Measurements from ENCODE around the gene IL25.

DNA sequence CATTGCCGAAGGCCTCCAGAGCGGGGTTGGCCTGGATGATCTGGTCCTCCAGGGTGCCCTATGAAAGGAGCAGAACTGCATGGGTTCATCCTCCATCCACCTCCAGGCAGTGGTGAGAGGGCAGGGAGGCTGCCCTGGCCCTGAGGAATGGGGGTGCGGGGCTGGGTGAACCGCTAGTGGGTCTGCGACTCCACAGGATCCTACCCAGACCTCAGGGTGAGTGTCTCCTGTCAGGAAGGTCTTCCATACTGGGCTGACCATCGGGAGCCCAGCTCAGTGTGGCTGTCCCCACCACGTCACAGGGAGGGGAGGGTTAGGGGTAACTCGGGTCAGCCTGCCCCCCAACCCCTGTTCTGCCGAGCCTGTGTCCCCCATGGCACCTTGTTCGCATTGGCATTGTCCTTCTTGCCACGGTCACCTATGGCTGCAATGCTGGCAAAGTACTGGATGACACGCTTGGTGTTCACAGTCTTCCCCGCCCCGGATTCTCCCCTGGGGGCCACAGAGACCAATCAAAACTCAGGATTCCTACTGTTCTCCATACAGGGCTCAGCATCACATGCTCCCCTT lies 31.8 kb downstream of the IL25 start:
- TF ChIP-seq SUZ12 (IDR thresholded peaks at IDR 0.05; ENCODE audit: low read length) (no peak), POLR2A (IDR thresholded peaks at IDR 0.05; ENCODE audit: control extremely low read depth in 1 of 2, low read depth in 2 of 2, low read length in 2 of 2) (no peak), EGR1 (IDR thresholded peaks at IDR 0.05; ENCODE audit: borderline replicate concordance, low read depth, low read length) (no peak), TCF12 (IDR thresholded peaks at IDR 0.05; ENCODE audit: low read depth, low read length) (no peak), EP300 (IDR thresholded peaks at IDR 0.05; ENCODE audit: borderline replicate concordance in 1 of 2, low read depth in 2 of 2, low read length in 2 of 2) (no peak), CBX8 (IDR thresholded peaks at IDR 0.05; ENCODE audit: borderline replicate concordance, low read depth, low read length) (no peak)

All from H1 (cell line).